ENCODE measurements around the gene CELF5. TPM values are rescaled to one million over a fixed set of nuclear protein-coding genes. Genes with fewer than 3 reads are reported as not detected.

CELF5 gene
- total RNA-seq, 1 experiment from 2014 or later = 2.5 TPM

DNA sequence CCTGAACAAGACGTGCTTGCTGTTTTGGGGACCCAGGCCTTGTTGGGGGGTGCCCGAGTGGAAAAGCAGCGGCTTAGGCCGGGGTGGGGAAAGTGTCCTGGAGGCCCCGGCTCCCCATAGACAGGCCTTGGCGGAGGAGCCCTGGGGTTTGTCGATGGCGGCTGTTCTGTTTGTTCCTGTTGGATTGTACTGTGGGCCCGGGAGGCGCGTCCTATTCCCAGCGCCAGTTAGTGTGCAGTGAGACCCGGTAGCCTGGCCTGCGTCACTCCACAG lies 27.6 kb upstream of the CELF5 start:
- RAD21 ChIA-PET (ENCODE audit: low non-redundant PET in 1 of 2, low total read pairs in 2 of 2, uncharacterized antibody in 2 of 2, unreplicated experiment in 2 of 2) = no interaction called here
- CTCF ChIA-PET = no interaction called here
- ATAC-seq = no peak
- H3K4me3 ChIP-seq (replicated peaks in 1 of 2; ENCODE audit: low read depth in 1 of 2, low read length in 2 of 2) = no peak overlapping the region
- no peaks in the 10 kb centered on the region for H3K9me2 ChIP-seq (ENCODE audit: insufficient read depth)
- peaks cover 9 to 33% of the 10 kb centered on the region in 2 experiments; a peak in 3 of 4 replicates for H3K36me3 ChIP-seq (ENCODE audit: control insufficient read depth in 1 of 2, insufficient read depth in 2 of 2, low read length in 2 of 2)
- no peaks in the 10 kb centered on the region for H3K9me3 ChIP-seq (ENCODE audit: control insufficient read depth in 1 of 2, insufficient read depth in 1 of 2, low read depth in 1 of 2, low read length in 2 of 2)
- BruUV-seq (replicated peaks) = no TSS peak
- no peaks in the 10 kb centered on the region for H3K4me1 ChIP-seq (ENCODE audit: control insufficient read depth in 1 of 2, insufficient read depth in 2 of 2, low read length in 2 of 2)
- H4K20me1 ChIP-seq (ENCODE audit: insufficient read depth) = no peaks in the 10 kb centered on the region
- no peaks in the 10 kb centered on the region for H3K27me3 ChIP-seq (ENCODE audit: insufficient read depth, low read length)
- no peak overlapping the region for H2AFZ ChIP-seq (ENCODE audit: low read depth, low read length, poor library complexity, severe bottlenecking)
- H3K27ac ChIP-seq (ENCODE audit: low read depth, low read length) = no peak overlapping the region
- DNase-seq (ENCODE audit: low read depth, low spot score) = no peak
- no peak overlapping the region for H3K9ac ChIP-seq (ENCODE audit: low read length)
- TF ChIP-seq SRF (IDR thresholded peaks at IDR 0.05; ENCODE audit: low read depth) = no peak
- TF ChIP-seq CBX3 (IDR thresholded peaks at IDR 0.05; ENCODE audit: low read depth) = no peak
- TF ChIP-seq, protein P1, sequence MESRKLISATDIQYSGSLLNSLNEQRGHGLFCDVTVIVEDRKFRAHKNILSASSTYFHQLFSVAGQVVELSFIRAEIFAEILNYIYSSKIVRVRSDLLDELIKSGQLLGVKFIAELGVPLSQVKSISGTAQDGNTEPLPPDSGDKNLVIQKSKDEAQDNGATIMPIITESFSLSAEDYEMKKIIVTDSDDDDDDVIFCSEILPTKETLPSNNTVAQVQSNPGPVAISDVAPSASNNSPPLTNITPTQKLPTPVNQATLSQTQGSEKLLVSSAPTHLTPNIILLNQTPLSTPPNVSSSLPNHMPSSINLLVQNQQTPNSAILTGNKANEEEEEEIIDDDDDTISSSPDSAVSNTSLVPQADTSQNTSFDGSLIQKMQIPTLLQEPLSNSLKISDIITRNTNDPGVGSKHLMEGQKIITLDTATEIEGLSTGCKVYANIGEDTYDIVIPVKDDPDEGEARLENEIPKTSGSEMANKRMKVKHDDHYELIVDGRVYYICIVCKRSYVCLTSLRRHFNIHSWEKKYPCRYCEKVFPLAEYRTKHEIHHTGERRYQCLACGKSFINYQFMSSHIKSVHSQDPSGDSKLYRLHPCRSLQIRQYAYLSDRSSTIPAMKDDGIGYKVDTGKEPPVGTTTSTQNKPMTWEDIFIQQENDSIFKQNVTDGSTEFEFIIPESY (IDR thresholded peaks at IDR 0.05; ENCODE audit: extremely low read depth, insufficient replicate concordance, low read length) = no peak
- POLR2A ChIA-PET = no interaction called here
- no peak overlapping the region for H3K4me2 ChIP-seq (ENCODE audit: low read length)
- H3K79me2 ChIP-seq (ENCODE audit: insufficient read depth, low read length) = peaks cover 39% of the 10 kb centered on the region
- intact Hi-C loops (cut with micrococcal nuclease) = no loop called here

GRCh38 chr19:3198901-3199700 lies 25.4 kb upstream of the CELF5 start:
- H3K9me2 ChIP-seq (ENCODE audit: insufficient read depth) = no peaks in the 10 kb centered on the region
- H3K79me2 ChIP-seq (ENCODE audit: insufficient read depth, low read length) = peaks cover 19% of the 10 kb centered on the region; the same call in 1 of the 2 replicates
- no peaks in the 10 kb centered on the region for H4K20me1 ChIP-seq (ENCODE audit: insufficient read depth)
- ATAC-seq = no peak
- H3K36me3 ChIP-seq (ENCODE audit: control insufficient read depth in 1 of 2, insufficient read depth in 2 of 2, low read length in 2 of 2) = peaks cover 13 to 30% of the 10 kb centered on the region in 2 experiments; a peak in 3 of 4 replicates
- no peaks in the 10 kb centered on the region for H3K9me3 ChIP-seq (ENCODE audit: control insufficient read depth in 1 of 2, insufficient read depth in 1 of 2, low read depth in 1 of 2, low read length in 2 of 2)
- ChIA-PET POLR2A (no interaction called here), CTCF (no interaction called here), RAD21 (ENCODE audit: low non-redundant PET in 1 of 2, low total read pairs in 2 of 2, uncharacterized antibody in 2 of 2, unreplicated experiment in 2 of 2) (no interaction called here)
- no peaks in the 10 kb centered on the region for H3K4me1 ChIP-seq (ENCODE audit: control insufficient read depth in 1 of 2, insufficient read depth in 2 of 2, low read length in 2 of 2)
- H3K4me2 ChIP-seq (ENCODE audit: low read length) = no peak overlapping the region
- H3K27me3 ChIP-seq (ENCODE audit: insufficient read depth, low read length) = no peaks in the 10 kb centered on the region
- no peak overlapping the region for H3K27ac ChIP-seq (ENCODE audit: low read depth, low read length)
- DNase-seq (ENCODE audit: low read depth, low spot score) = no peak
- BruUV-seq (replicated peaks) = no TSS peak
- H3K9ac ChIP-seq (ENCODE audit: low read length) = no peak overlapping the region
- no peak overlapping the region for H2AFZ ChIP-seq (ENCODE audit: low read depth, low read length, poor library complexity, severe bottlenecking)
- intact Hi-C loops (cut with micrococcal nuclease) = no loop called here
- TF ChIP-seq EGR1 (IDR thresholded peaks at IDR 0.05; ENCODE audit: low read depth) (no peak), ELF1 (IDR thresholded peaks at IDR 0.05; ENCODE audit: borderline replicate concordance, low read depth) (no peak), SIN3A (IDR thresholded peaks at IDR 0.05; ENCODE audit: low read depth) (no peak), YY1 (IDR thresholded peaks at IDR 0.05; ENCODE audit: extremely low read depth, insufficient replicate concordance, low read depth, low read length) (no peak), POLR2A (IDR thresholded peaks at IDR 0.05; ENCODE audit: borderline replicate concordance, extremely low read depth, insufficient read depth, insufficient read length) (no peak), CBX3 (IDR thresholded peaks at IDR 0.05; ENCODE audit: low read depth) (no peak), EZH2 (IDR thresholded peaks at IDR 0.05) (no peak), RAD21 (IDR thresholded peaks at IDR 0.05; ENCODE audit: low read depth) (no peak), CTCF (IDR thresholded peaks at IDR 0.05 in 2 of 3, conservative IDR thresholded peaks at IDR 0.05 in 1 of 3; ENCODE audit: borderline replicate concordance in 1 of 3, insufficient read depth in 1 of 3, low read depth in 2 of 3, low read length in 2 of 3) (no peak), ZNF274 (IDR thresholded peaks at IDR 0.05; ENCODE audit: low read depth, low read length) (no peak), JUND (IDR thresholded peaks at IDR 0.05) (no peak)
- H3K4me3 ChIP-seq (replicated peaks in 1 of 2; ENCODE audit: low read depth in 1 of 2, low read length in 2 of 2) = no peak overlapping the region

All from HCT116 (cell line).